NCI-H524 treated with DMSO at 0.1 percent for 48 hours (cell line): Measurements from ENCODE around the gene SLC39A9.

Experiments
- DNase-seq: peaks from one replicate; lab custom pipeline; 2025; lab: John Stamatoyannopoulos, UW

Gene SLC39A9

DNA sequence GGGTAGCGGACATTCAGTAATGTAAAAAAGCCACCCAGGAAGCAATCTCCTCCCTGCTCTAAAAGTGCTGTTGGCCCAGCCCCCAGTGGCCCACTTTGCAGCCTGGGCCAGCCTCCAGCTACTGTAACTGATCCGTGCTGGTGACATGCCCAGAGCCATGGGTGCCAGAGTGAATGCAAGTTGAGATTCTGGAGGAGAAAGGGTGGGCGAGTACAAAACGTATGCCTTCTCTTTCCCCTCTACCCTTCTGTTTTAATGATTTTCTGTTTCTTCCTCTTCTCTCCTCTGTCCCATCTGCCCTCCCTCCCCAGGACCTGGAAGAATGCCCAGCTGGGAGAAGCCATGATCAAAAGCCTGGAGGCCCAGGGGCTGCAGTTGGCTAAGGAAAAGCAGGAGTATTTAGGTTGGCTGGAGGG, 102.9 kb downstream of the SLC39A9 start:
- DNase-seq: no peak

DNA sequence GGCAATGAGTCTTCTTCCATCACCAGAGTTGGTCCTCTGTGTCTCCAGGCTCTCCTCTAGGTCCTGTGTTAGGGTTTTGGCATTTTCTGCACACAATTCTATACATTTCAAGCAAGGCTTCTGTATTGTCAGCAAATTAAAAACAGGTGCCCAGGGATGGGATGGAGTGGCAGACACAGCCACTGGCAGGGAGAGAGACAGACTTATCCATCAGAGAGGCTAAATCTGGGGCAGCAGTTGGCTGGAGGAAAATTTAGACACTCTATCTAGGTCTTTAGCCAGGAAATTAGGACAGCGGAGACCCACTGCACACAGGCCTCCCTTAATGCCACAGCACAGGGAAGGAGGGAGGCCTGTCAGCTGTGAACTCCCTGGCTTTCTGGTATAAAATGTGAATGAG, 106.3 kb downstream of the SLC39A9 start:
- DNase-seq: no peak

DNA sequence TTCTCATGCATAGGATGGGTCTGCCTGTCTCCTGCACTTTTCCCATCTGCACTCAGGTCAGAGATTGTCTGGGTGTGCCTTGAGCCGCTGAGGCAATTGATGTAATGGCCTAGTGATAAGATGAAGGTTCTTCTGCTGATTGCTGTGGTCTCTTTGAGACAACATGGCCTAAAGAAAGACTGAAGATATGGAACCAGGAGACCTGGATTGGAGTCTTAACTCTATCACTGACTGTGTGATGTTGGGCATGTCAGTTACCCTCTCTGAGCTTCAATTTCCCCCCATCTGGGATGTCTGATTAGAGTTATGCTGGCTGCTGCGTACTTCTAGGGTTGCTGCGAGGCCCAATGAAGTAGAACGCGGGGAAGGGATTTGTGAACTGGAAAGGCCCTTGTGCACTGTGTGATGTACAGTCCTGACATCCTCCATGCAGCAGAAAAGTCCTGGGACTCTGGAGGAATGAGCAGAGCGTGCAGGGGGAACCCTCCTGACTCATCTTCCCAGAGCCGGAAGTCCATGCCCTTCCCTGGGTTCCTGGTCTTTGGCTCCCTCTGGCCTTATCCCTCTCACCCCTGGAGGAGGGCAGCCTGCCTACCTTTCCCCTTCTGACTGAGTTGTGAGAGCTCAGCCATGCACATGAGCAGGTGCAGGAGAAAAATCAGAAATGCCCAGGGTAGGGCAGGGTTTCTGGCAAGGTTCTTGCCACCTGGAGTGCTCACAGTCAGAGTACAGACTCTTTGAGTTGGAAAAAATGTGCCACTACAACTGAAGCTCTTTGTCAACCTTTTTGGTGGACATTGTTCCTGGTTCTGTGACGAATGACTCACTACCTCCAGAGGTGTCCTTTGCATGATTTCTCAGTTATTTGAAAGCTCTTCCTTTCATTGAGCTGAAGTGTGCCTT, 107.1 kb downstream of the SLC39A9 start:
- no peak for DNase-seq

DNA sequence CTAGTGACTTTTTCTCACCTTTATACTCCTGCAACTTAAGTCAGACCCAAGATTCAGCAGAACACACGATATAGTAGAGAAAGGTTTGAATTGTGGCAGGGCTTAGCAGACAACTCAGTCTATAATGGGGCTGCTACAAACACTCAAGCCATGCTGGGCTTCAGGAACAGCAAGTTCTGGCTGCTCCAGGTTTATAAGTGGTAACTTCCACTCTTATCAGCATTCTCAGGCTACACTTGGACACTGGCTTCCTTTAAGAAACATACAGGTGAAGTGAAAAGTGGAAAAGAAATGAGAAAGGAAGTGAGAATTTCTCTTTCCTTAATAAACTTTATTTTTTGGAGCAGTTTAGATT, 107.7 kb downstream of the SLC39A9 start:
- DNase-seq: no peak
